Amygdala (tissue), 56 donors: Measurements from ENCODE around the gene FANCF.

ENCODE experiments used
- DNase-seq, 56 donors: peaks; one replicate each; lab custom pipeline; 2025; lab: John Stamatoyannopoulos, UW

The FANCF gene

GRCh38 chr11:22626573-22627239, 1.1 kb upstream of the FANCF start:
- no peak for DNase-seq

- peak in 47 of 56 donors; percentile 12 to 82 (median 68) for DNase-seq
Measured at GRCh38 chr11:22624742-22625447, 728 bp downstream of the FANCF start.

GRCh38 chr11:22617868-22618267, 7.8 kb downstream of the FANCF start:
- DNase-seq, result no peak

GRCh38 chr11:22603933-22604332, 21.7 kb downstream of the FANCF start:
- no peak for DNase-seq

- DNase-seq, result no peak
Measured at GRCh38 chr11:22602504-22602903, 23.1 kb downstream of the FANCF start.

GRCh38 chr11:22599458-22599857, 26.2 kb downstream of the FANCF start:
- DNase-seq, result no peak

GRCh38 chr11:22597062-22597461, 28.6 kb downstream of the FANCF start:
- no peak for DNase-seq

GRCh38 chr11:22584976-22585375, 40.6 kb downstream of the FANCF start:
- no peak for DNase-seq

GRCh38 chr11:22583963-22584492, 41.6 kb downstream of the FANCF start:
- DNase-seq, result no peak

- DNase-seq, result no peak
Measured at GRCh38 chr11:22582151-22582410, 43.5 kb downstream of the FANCF start.

GRCh38 chr11:22581354-22582150, 44.1 kb downstream of the FANCF start:
- no peak for DNase-seq

GRCh38 chr11:22577854-22578253, 47.8 kb downstream of the FANCF start:
- no peak for DNase-seq
